NK-92 (cell line): ENCODE data around the gene RAET1E.
"Not testable (repeated sequence)": the region's sequence is repeated elsewhere in the genome, so short reads cannot be mapped to it uniquely, and the experiment has no call there.

ENCODE experiments used
- DNase-seq: peaks from one replicate; lab custom pipeline; 2025; ENCODE audit not compliant: unreplicated experiment; lab: John Stamatoyannopoulos, UW

Gene RAET1E

GRCh38 chr6:149910721-149911151, 12.8 kb upstream of the RAET1E start:
- DNase-seq = no peak

GRCh38 chr6:149909701-149910470, 12.0 kb upstream of the RAET1E start:
- no peak for DNase-seq

- DNase-seq = not testable (repeated sequence)
Observed at GRCh38 chr6:149908480-149908879, 10.6 kb upstream of the RAET1E start.

- no peak for DNase-seq
Observed at GRCh38 chr6:149907317-149907716, 9.4 kb upstream of the RAET1E start.

GRCh38 chr6:149906405-149906804, 8.5 kb upstream of the RAET1E start:
- DNase-seq = no peak

- DNase-seq = no peak
Observed at GRCh38 chr6:149905911-149906371, 8.0 kb upstream of the RAET1E start.

GRCh38 chr6:149905371-149905910, 7.5 kb upstream of the RAET1E start:
- no peak for DNase-seq

GRCh38 chr6:149904661-149905370, 6.9 kb upstream of the RAET1E start:
- DNase-seq = no peak

- no peak for DNase-seq
Observed at GRCh38 chr6:149903938-149904611, 6.2 kb upstream of the RAET1E start.

GRCh38 chr6:149901444-149902140, 3.7 kb upstream of the RAET1E start:
- DNase-seq = no peak

- DNase-seq = no peak
Observed at GRCh38 chr6:149900620-149901443, 2.9 kb upstream of the RAET1E start.

- no peak for DNase-seq
Observed at GRCh38 chr6:149899926-149900619, 2.2 kb upstream of the RAET1E start.

- DNase-seq = no peak
Observed at GRCh38 chr6:149899486-149899885, 1.6 kb upstream of the RAET1E start.

GRCh38 chr6:149898966-149899365, 1.1 kb upstream of the RAET1E start:
- no peak for DNase-seq

GRCh38 chr6:149897015-149897697, 757 bp downstream of the RAET1E start:
- DNase-seq = no peak

- no peak for DNase-seq
Observed at GRCh38 chr6:149896491-149896890, 1.4 kb downstream of the RAET1E start.

- no peak for DNase-seq
Observed at GRCh38 chr6:149895833-149896271, 2.1 kb downstream of the RAET1E start.

- DNase-seq = no peak
Observed at GRCh38 chr6:149895048-149895590, 2.8 kb downstream of the RAET1E start.
